Head of caudate nucleus (tissue), 42 donors: Measurements from ENCODE around the gene NKAIN4.

Source experiments
- DNase-seq, 42 donors: peaks; one replicate each; pipeline versions ENCODE4 v3.0.0 to v3.0.0-alpha.2; 2020 to 2021; ENCODE audit warnings: mixed read lengths in 7 of 42
- intact Hi-C: fragments of 100-400 bp; cut with DNase I; formaldehyde crosslinking; loops from one replicate; pipeline ENCODE4 v1.15.0; 2022

NKAIN4 gene

GRCh38 chr20:63215101-63216040 is 38.9 kb downstream of the NKAIN4 start:
- peak in 2 of 42 donors; percentile 18 to 24 for DNase-seq
- intact Hi-C loops = no loop called here

GRCh38 chr20:63214514-63214913 is 39.7 kb downstream of the NKAIN4 start:
- intact Hi-C loops = no loop called here
- no peak for DNase-seq

- intact Hi-C loops = no loop called here
- no peak for DNase-seq
Measured at GRCh38 chr20:63212792-63213191, 41.5 kb downstream of the NKAIN4 start.

- no peak for DNase-seq
- intact Hi-C loops = no loop called here
Measured at GRCh38 chr20:63212393-63212730, 41.9 kb downstream of the NKAIN4 start.

GRCh38 chr20:63210011-63210605 is 44.2 kb downstream of the NKAIN4 start:
- intact Hi-C loops = no loop called here
- no peak for DNase-seq

- intact Hi-C loops = no loop called here
Measured at GRCh38 chr20:63208346-63208909, 45.8 kb downstream of the NKAIN4 start.

GRCh38 chr20:63206878-63207277 is 47.4 kb downstream of the NKAIN4 start:
- peak in 14 of 42 donors; percentile 27 to 76 (median 57) for DNase-seq
- intact Hi-C loops = no loop called here

More at GRCh38 chr20:63208346-63208909, 45.8 kb downstream of the NKAIN4 start:
- peak in 4 of 42 donors; percentile 27 to 59 (median 44) for DNase-seq

- DNase-seq = no peak
- intact Hi-C loops = no loop called here
Measured at GRCh38 chr20:63205896-63206295, 48.4 kb downstream of the NKAIN4 start.

- intact Hi-C loops = no loop called here
- no peak for DNase-seq
Measured at GRCh38 chr20:63204362-63204761, 49.9 kb downstream of the NKAIN4 start.

- DNase-seq = no peak
- intact Hi-C loops = no loop called here
Measured at GRCh38 chr20:63202811-63203526, 51.3 kb downstream of the NKAIN4 start.

GRCh38 chr20:63202021-63202420 is 52.2 kb downstream of the NKAIN4 start:
- no peak for DNase-seq
- intact Hi-C loops = no loop called here

GRCh38 chr20:63198606-63199005 is 55.7 kb downstream of the NKAIN4 start:
- intact Hi-C loops = no loop called here
- no peak for DNase-seq

- intact Hi-C loops = no loop called here
- no peak for DNase-seq
Measured at GRCh38 chr20:63196768-63197470, 57.3 kb downstream of the NKAIN4 start.

GRCh38 chr20:63194797-63195173 is 59.5 kb downstream of the NKAIN4 start:
- intact Hi-C loops = no loop called here
- no peak for DNase-seq

GRCh38 chr20:63194007-63194796 is 60.1 kb downstream of the NKAIN4 start:
- no peak for DNase-seq

GRCh38 chr20:63192721-63193120 is 61.5 kb downstream of the NKAIN4 start:
- DNase-seq = no peak
- intact Hi-C loops = no loop called here

More at GRCh38 chr20:63194007-63194796, 60.1 kb downstream of the NKAIN4 start:
- intact Hi-C loops = no loop called here

- DNase-seq = no peak
- intact Hi-C loops = no loop called here
Measured at GRCh38 chr20:63191400-63191799, 62.9 kb downstream of the NKAIN4 start.

GRCh38 chr20:63190828-63191227 is 63.4 kb downstream of the NKAIN4 start:
- no peak for DNase-seq
- intact Hi-C loops = no loop called here
